Activated T-helper 17 cell treated with anti-CD3 and anti-CD28 coated beads, Interleukin-2, amount 50 U/mL, for 72 hours (primary cell): Measurements from ENCODE around the gene NSMF. TPM values are rescaled to one million over a fixed set of nuclear protein-coding genes. Genes with fewer than 3 reads are reported as not detected.
"Not testable (repeated sequence)": the region's sequence is repeated elsewhere in the genome, so short reads cannot be mapped to it uniquely, and the experiment has no call there.

Source experiments
- ATAC-seq: fragments of 150-1000 bp; cut with Tn5 transposase; replicated peaks from 2 replicates; pipeline ENCODE4 v1.10.0; 2021; ENCODE audit warnings: mild to moderate bottlenecking, moderate library complexity
- H3K27ac Mint-ChIP-seq: one replicate; pipeline ENCODE4 v1.8.0; 2022; ENCODE audit warnings: mixed read lengths
- H3K27me3 Mint-ChIP-seq: one replicate; pipeline ENCODE4 v1.8.0; 2022; ENCODE audit warnings: mixed read lengths
- H3K36me3 Mint-ChIP-seq: one replicate; pipeline ENCODE4 v1.8.0; 2022; ENCODE audit warnings: low read depth, mild to moderate bottlenecking, mixed read lengths
- H3K4me1 Mint-ChIP-seq: one replicate; pipeline ENCODE4 v1.8.0; 2022; ENCODE audit warnings: mixed read lengths
- H3K4me3 Mint-ChIP-seq: one replicate; pipeline ENCODE4 v1.8.0; 2022; ENCODE audit warnings: mild to moderate bottlenecking, mixed read lengths
- H3K9me3 Mint-ChIP-seq: one replicate; pipeline ENCODE4 v1.8.0; 2022; ENCODE audit warnings: mixed read lengths
- total RNA-seq, 2 donors: library from RNA; stranded (reverse); gene quantifications; one replicate each; pipeline ENCODE4 v1.2.3, GENCODE V29; 2022

NSMF gene
- total RNA-seq, 2 donors from 2014 or later: 26.6 to 35.5 TPM

DNA sequence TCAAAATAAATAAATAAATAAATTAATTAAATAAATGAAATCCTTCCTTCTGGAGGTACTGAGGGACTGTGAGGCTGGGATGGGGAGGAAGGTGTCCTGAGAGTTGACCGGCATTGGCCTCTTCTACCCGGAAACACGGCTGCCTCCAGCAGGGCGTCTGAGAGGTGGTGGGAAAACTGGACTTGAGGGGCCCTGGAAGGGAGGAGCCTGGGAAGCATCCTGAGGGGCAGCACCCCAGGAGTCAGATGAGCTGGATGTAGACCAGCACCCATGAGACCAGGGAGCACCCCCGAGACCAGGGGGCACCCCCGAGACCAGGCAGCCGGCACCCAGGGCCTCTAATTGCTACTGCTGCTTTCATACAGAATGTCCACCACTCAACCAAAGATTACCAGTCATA, 8.8 kb upstream of the NSMF start:
- H3K27me3 Mint-ChIP-seq: no peaks in the 10 kb centered on the region
- H3K36me3 Mint-ChIP-seq: no peaks in the 10 kb centered on the region
- peaks cover 4% of the 10 kb centered on the region for H3K4me1 Mint-ChIP-seq
- H3K9me3 Mint-ChIP-seq: peaks cover 1% of the 10 kb centered on the region
- no peak overlapping the region for H3K27ac Mint-ChIP-seq
- ATAC-seq: no peak
- no peak overlapping the region for H3K4me3 Mint-ChIP-seq

- Mint-ChIP-seq H3K9me3 (no peaks in the 10 kb centered on the region), H3K27ac (peak overlapping the region; percentile 17), H3K4me3 (no peak overlapping the region), H3K27me3 (no peaks in the 10 kb centered on the region), H3K36me3 (no peaks in the 10 kb centered on the region), H3K4me1 (peaks cover 4% of the 10 kb centered on the region)
- no peak for ATAC-seq
These were observed 8.0 kb upstream of the NSMF start for GRCh38 chr9:137467161-137467581.

DNA sequence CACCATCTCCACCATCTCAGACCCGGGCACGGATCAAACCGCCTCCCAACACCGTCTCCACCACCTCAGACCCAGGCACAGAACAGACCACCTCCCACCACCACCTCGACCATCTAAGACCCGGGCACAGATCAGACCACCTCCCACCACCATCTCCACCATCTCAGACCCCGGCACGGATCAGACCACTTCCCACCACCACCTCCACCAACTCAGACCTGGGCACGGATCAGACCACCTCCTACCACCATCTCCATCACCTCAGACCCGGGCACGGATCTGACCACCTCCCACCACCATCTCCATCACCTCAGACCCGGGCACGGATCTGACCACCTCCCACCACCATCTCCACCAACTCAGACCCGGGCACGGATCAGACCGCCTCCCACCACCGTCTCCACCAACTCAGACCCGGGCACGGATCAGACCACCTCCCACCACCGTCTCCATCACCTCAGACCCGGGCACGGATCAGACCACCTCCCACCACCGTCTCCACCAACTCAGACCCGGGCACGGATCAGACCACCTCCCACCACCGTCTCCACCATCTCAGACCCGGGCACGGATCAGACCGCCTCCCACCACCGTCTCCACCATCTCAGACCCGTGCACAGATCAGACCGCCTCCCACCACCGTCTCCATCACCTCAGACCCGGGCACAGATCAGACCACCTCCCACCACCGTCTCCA, 7.4 kb upstream of the NSMF start:
- H3K4me1 Mint-ChIP-seq, H3K27me3 Mint-ChIP-seq, H3K9me3 Mint-ChIP-seq, ATAC-seq, H3K4me3 Mint-ChIP-seq, H3K36me3 Mint-ChIP-seq: not testable (repeated sequence)
- peak overlapping the region; percentile 17 for H3K27ac Mint-ChIP-seq

GRCh38 chr9:137465720-137466388, 6.7 kb upstream of the NSMF start:
- ATAC-seq: no peak
- H3K4me3 Mint-ChIP-seq: no peak overlapping the region
- peaks cover 3% of the 10 kb centered on the region for H3K4me1 Mint-ChIP-seq
- no peaks in the 10 kb centered on the region for H3K9me3 Mint-ChIP-seq
- no peaks in the 10 kb centered on the region for H3K36me3 Mint-ChIP-seq
- no peak overlapping the region for H3K27ac Mint-ChIP-seq
- H3K27me3 Mint-ChIP-seq: no peaks in the 10 kb centered on the region

GRCh38 chr9:137465000-137465719, 6.0 kb upstream of the NSMF start:
- H3K27ac Mint-ChIP-seq: no peak overlapping the region
- no peak for ATAC-seq
- no peaks in the 10 kb centered on the region for H3K27me3 Mint-ChIP-seq
- no peaks in the 10 kb centered on the region for H3K9me3 Mint-ChIP-seq
- no peaks in the 10 kb centered on the region for H3K36me3 Mint-ChIP-seq
- H3K4me1 Mint-ChIP-seq: no peaks in the 10 kb centered on the region
- no peak overlapping the region for H3K4me3 Mint-ChIP-seq

DNA sequence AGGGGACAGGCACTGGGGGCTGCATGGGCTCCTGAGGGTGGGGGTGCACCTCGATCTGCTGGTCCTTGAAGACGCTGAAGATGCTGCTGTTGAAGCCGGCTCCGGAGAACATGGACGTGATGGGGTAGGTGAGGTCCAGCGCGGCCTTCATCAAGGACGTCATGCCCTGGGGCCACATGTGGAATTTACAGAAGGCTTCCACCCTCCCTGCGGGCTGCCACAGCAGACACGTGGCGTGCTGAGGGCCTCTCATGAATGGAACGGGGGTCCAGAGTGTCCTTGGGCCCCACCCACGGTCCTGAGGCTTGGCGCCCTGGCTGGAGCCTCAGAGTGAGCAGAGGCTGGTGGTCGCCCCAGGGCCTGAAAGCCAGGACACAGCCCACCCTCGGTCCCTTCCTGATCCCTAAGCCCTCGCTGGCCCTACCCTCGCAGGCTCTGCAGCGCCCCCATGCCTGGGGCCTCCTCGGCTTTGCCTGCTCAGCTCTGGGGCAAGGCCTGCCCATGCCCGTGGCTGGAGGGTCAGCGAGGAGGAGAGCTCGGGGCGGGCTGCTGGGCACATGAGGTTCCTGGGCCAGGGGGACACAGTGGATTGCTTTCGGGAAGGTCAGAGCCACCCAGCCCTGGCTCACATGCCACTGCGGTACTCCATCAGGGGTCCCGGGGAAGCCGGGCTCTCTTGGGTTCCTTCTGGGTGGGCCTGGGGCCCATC, 5.3 kb upstream of the NSMF start:
- Mint-ChIP-seq H3K4me1 (no peaks in the 10 kb centered on the region), H3K27me3 (no peaks in the 10 kb centered on the region), H3K9me3 (no peaks in the 10 kb centered on the region), H3K36me3 (no peaks in the 10 kb centered on the region), H3K4me3 (no peak overlapping the region), H3K27ac (no peak overlapping the region)
- no peak for ATAC-seq

DNA sequence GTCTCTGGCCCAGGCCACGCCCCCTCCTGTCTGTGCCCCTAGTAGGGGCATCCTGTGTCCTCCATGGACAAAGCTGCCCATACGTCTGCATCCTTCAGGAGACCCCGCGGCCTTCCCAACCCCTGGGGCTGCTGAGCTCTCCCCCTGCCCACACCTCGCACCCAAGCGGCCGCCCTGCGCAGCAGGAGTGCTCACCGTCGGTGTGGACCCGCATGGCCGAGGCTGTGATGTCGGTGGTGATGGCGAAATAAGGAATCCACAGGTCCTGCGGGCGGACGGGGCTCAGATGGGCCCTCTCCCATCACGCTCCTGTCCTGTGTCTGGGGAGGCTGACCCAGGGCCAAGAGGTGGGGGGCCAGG, 4.8 kb upstream of the NSMF start:
- ATAC-seq: no peak
- Mint-ChIP-seq H3K9me3 (no peaks in the 10 kb centered on the region), H3K4me3 (no peak overlapping the region), H3K27ac (no peak overlapping the region), H3K4me1 (no peaks in the 10 kb centered on the region), H3K36me3 (no peaks in the 10 kb centered on the region), H3K27me3 (no peaks in the 10 kb centered on the region)

- H3K36me3 Mint-ChIP-seq: no peaks in the 10 kb centered on the region
- no peaks in the 10 kb centered on the region for H3K9me3 Mint-ChIP-seq
- H3K4me1 Mint-ChIP-seq: no peaks in the 10 kb centered on the region
- ATAC-seq: no peak
- H3K27ac Mint-ChIP-seq: no peak overlapping the region
- no peaks in the 10 kb centered on the region for H3K27me3 Mint-ChIP-seq
- H3K4me3 Mint-ChIP-seq: peak overlapping the region; percentile 60
These were observed 4.1 kb upstream of the NSMF start for GRCh38 chr9:137462986-137463930.

GRCh38 chr9:137462396-137462985, 3.4 kb upstream of the NSMF start:
- H3K36me3 Mint-ChIP-seq: no peaks in the 10 kb centered on the region
- peak overlapping the region; percentile 82 for H3K27ac Mint-ChIP-seq
- no peaks in the 10 kb centered on the region for H3K4me1 Mint-ChIP-seq
- no peak for ATAC-seq
- H3K27me3 Mint-ChIP-seq: no peaks in the 10 kb centered on the region
- no peaks in the 10 kb centered on the region for H3K9me3 Mint-ChIP-seq
- peak overlapping the region; percentile 60 for H3K4me3 Mint-ChIP-seq

DNA sequence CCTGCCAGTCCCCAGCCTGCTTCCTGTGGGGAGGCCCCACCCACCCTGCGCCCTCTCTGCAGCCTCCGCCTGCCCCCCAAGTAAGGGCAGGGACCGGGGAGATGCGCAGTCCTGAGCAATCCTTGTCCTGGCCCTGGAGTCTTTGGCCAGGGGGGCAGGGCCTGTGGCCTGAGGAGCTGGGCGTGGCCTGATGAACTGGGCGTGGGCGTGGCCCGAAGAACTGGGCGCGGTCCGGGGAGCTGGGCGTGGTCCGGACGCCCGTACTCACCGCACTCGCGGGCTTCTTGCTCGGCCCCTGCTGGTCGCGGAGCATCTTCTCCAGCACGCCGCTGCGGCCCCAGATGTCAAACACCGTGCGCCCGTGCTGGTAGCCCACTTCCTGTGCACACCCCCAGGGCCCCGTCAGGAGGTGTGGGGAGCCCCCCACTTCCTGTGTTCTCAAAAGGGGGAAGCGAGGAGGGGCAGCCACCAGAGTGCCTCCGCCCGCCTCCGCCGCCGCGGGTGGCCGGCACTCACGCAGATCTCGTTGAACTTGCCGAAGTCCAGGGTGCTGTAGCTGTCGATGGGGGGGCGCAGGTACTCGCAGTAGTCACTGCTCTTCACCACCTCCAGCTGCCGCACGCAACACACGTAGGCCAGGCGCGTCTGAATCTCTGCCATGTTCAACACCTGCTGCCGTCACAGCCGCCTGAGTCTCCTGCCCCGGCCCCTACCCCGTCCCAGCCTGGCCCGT, 2.7 kb upstream of the NSMF start:
- Mint-ChIP-seq H3K4me3 (peak overlapping the region; percentile 60), H3K36me3 (peaks cover 1% of the 10 kb centered on the region), H3K27ac (peak overlapping the region; percentile 82), H3K27me3 (no peaks in the 10 kb centered on the region), H3K4me1 (no peaks in the 10 kb centered on the region), H3K9me3 (no peaks in the 10 kb centered on the region)
- ATAC-seq: peak; percentile 81

DNA sequence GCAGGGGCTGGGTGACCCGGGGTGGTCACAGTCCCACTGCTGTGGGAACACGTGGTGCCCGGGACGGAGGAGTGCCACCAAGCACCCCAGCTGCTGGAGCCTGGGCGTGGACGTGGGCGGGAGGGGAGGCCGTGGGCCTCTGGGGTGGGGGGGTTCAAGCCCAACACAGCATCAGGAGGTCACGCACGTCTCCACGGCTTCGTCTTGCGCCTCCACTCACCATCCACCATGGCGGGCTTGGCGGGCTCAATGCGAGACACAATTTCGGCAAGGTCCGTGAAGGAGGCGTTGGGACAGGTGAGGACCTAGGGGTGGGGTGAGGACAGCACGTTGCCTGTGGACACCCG, 2.2 kb upstream of the NSMF start:
- Mint-ChIP-seq H3K4me1 (no peaks in the 10 kb centered on the region), H3K27me3 (no peaks in the 10 kb centered on the region), H3K9me3 (no peaks in the 10 kb centered on the region), H3K27ac (no peak overlapping the region), H3K36me3 (peaks cover 7% of the 10 kb centered on the region), H3K4me3 (peak overlapping the region; percentile 60)
- no peak for ATAC-seq

- no peak for ATAC-seq
- peak overlapping the region; percentile 60 for H3K4me3 Mint-ChIP-seq
- no peak overlapping the region for H3K27ac Mint-ChIP-seq
These were observed 1.5 kb upstream of the NSMF start for GRCh38 chr9:137460363-137461315.

More at GRCh38 chr9:137460363-137461315, 1.5 kb upstream of the NSMF start:
- H3K4me1 Mint-ChIP-seq: no peaks in the 10 kb centered on the region
- H3K9me3 Mint-ChIP-seq: no peaks in the 10 kb centered on the region
- no peaks in the 10 kb centered on the region for H3K27me3 Mint-ChIP-seq
- peaks cover 13% of the 10 kb centered on the region for H3K36me3 Mint-ChIP-seq
